Stomach (tissue), 4 donors: ENCODE measurements around the gene LSM14A.
"Not testable (repeated sequence)": the region's sequence is repeated elsewhere in the genome, so short reads cannot be mapped to it uniquely, and the experiment has no call there.

Experiments used
- POLR2A ChIP-seq, 4 donors: fragments of 450-650 bp; IDR thresholded peaks; one replicate each; pipeline ENCODE4 v1.6.1; 2016; ENCODE audit warnings: antibody characterized with exemption in 4 of 4, control low read depth in 2 of 4, mild to moderate bottlenecking in 1 of 4, moderate library complexity in 1 of 4
- POLR2AphosphoS5 ChIP-seq, 3 donors: sonication (generic); formaldehyde crosslinking; IDR thresholded peaks; one replicate each; pipeline ENCODE4 v1.6.1; 2016; ENCODE audit warnings: antibody characterized with exemption in 3 of 3
- TF ChIP-seq, protein P1 (sequence below), 7 experiments: fragments of 450-650 bp in 4 of 7; fragments of 200-600 bp in 3 of 7; sonication (generic) in 3 of 7; IDR thresholded peaks; one replicate each; pipeline ENCODE4 v1.5.1; 2016 to 2019; ENCODE audit warnings: antibody characterized with exemption in 7 of 7, control low read depth in 2 of 7, mild to moderate bottlenecking in 1 of 7

DNA sequence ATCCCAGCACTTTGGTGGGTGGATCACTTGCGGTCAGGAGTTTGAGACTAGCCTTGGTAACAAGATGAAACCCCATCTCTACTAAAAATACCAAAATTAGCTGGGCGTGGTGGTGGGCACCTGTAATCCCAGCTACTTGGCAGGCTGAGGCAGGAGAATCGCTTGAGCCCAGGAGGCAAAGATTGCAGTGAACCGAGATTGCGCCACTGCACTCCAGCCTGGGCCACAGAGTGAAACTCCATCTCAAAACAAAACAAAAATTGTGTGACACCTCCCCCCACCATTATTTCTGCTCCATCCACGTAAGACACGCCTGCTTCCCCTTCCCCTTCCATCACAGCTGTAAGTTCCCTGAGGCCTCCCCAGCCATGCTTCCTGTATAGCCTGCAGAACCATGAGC, 13.3 kb upstream of the LSM14A start:
- TF ChIP-seq, protein P1, sequence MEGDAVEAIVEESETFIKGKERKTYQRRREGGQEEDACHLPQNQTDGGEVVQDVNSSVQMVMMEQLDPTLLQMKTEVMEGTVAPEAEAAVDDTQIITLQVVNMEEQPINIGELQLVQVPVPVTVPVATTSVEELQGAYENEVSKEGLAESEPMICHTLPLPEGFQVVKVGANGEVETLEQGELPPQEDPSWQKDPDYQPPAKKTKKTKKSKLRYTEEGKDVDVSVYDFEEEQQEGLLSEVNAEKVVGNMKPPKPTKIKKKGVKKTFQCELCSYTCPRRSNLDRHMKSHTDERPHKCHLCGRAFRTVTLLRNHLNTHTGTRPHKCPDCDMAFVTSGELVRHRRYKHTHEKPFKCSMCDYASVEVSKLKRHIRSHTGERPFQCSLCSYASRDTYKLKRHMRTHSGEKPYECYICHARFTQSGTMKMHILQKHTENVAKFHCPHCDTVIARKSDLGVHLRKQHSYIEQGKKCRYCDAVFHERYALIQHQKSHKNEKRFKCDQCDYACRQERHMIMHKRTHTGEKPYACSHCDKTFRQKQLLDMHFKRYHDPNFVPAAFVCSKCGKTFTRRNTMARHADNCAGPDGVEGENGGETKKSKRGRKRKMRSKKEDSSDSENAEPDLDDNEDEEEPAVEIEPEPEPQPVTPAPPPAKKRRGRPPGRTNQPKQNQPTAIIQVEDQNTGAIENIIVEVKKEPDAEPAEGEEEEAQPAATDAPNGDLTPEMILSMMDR (IDR thresholded peaks at IDR 0.05), result not testable (repeated sequence)
- not testable (repeated sequence) for TF ChIP-seq POLR2A, POLR2AphosphoS5 (IDR thresholded peaks at IDR 0.05)
